ENCODE measurements around the gene NEK2. TPM values are rescaled to one million over a fixed set of nuclear protein-coding genes. Genes with fewer than 3 reads are reported as not detected.
"Not testable (repeated sequence)": the region's sequence is repeated elsewhere in the genome, so short reads cannot be mapped to it uniquely, and the experiment has no call there.

The NEK2 gene
- total RNA-seq, 1 donor from 2014 or later = 3.1 TPM

DNA sequence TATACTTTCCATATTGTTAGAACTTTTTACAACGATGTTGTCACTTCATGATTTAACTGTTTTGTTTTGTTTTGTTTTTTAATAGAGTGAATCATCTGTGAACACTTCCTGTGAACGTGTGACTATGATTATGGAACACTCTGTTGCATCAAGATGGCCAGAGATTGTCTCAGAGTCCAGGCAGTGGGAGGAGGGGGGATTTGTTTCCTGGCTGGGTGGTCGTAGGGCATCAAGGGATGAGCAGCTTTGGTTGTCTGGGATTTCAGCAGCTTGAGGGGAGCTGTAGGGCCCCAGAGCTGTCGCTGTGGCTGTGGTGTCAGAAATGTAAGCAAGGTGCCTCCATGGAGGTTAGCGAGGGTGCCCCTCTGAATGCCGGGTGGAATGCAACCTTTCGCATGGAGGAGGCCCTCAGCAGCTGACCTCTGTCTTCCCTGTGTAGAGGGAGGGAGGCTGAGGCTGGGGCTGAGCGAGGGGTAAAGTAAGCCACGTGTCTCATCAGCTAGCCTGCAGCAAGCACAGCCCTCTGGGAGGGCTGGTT, 21.4 kb downstream of the NEK2 start:
- peaks cover 0 to 6% (median 0%) of the 10 kb centered on the region in 3 donors for H3K27me3 ChIP-seq (ENCODE audit: control insufficient read depth in 3 of 3, insufficient read depth in 3 of 3, low read length in 3 of 3)
- peaks cover 0 to 3% (median 2%) of the 10 kb centered on the region in 3 donors for H3K4me1 ChIP-seq (ENCODE audit: control insufficient read depth in 3 of 3, insufficient read depth in 3 of 3, low read length in 3 of 3)
- H3K9ac ChIP-seq (ENCODE audit: low read depth in 1 of 3, low read length in 3 of 3) = no peak overlapping the region
- no peaks in the 10 kb centered on the region for H3K9me3 ChIP-seq (ENCODE audit: control insufficient read depth in 3 of 3, low read length in 3 of 3)
- no peak overlapping the region for H3K4me3 ChIP-seq (ENCODE audit: low read length in 3 of 3)
- no peaks in the 10 kb centered on the region for H3K36me3 ChIP-seq (ENCODE audit: control insufficient read depth in 3 of 3, insufficient read depth in 3 of 3, low read length in 3 of 3)
- no peak overlapping the region for H3K27ac ChIP-seq (ENCODE audit: low read depth, low read length)

DNA sequence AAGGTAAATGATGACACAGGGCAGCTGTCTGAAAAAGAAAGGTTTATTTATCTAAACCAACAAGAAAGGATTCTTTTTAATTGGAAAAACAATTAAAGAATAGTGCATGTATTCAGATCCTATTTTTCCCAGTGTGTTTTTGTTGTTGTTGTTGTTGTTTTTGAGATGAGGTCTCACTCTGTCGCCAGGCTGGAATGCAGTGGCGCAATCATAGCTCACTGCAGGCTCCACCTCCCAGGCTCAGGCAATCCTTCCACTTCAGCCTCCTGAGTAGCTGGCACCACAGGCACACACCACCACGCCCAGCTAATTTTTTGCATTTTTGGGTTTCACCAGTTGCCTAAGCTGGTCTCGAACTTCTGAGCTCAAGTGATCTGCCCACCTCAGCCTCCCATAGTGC, 22.1 kb downstream of the NEK2 start:
- no peaks in the 10 kb centered on the region for H3K9me3 ChIP-seq (ENCODE audit: control insufficient read depth in 3 of 3, low read length in 3 of 3)
- H3K36me3 ChIP-seq (ENCODE audit: control insufficient read depth in 3 of 3, insufficient read depth in 3 of 3, low read length in 3 of 3) = no peaks in the 10 kb centered on the region
- H3K4me3 ChIP-seq (ENCODE audit: low read length in 3 of 3) = no peak overlapping the region
- peaks cover 0 to 6% (median 0%) of the 10 kb centered on the region in 3 donors for H3K27me3 ChIP-seq (ENCODE audit: control insufficient read depth in 3 of 3, insufficient read depth in 3 of 3, low read length in 3 of 3)
- no peak overlapping the region for H3K27ac ChIP-seq (ENCODE audit: low read depth, low read length)
- H3K9ac ChIP-seq (ENCODE audit: low read depth in 1 of 3, low read length in 3 of 3) = no peak overlapping the region
- H3K4me1 ChIP-seq (ENCODE audit: control insufficient read depth in 3 of 3, insufficient read depth in 3 of 3, low read length in 3 of 3) = peaks cover 0 to 3% (median 2%) of the 10 kb centered on the region in 3 donors

DNA sequence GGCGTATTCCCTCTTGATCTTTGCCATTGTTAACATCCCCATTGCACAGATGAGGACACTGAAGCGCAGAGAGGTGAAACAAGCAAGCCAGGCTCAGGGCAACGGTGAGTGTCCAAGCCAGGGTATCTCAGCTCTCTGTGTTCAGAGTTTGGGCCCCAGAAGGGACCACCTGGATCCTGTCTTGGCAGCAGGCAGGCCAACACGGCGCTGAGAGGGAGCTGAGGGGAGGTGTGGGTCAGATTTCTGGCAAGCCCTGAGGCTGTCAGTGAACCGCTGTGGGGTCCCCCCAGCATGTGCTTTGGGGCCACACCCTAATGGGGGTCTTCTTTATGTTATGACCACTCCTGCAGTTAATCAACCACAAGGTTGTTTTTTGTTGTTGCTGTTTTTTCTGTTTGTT, 23.1 kb downstream of the NEK2 start:
- H3K27me3 ChIP-seq (ENCODE audit: control insufficient read depth in 3 of 3, insufficient read depth in 3 of 3, low read length in 3 of 3) = peaks cover 0 to 6% (median 0%) of the 10 kb centered on the region in 3 donors

DNA sequence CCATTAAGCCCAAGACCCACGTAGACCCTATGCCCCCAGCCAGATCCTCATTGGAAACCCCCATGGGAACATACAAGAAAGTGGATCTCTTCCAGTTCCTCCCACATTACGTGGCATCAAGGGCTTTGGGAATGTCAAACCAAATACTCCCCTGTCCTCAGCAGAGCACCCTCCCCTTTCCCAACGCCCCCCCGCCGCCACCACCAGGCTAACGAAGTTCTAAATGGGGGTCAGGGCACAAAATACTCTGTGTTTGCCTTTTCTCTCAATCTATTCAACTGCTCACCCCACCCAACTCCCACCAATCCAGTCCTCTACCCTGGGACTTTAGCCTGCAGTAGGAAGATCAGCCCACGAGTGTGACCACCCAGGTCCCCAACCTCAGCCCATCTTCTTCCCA, 24.5 kb downstream of the NEK2 start:
- no peak overlapping the region for H3K9ac ChIP-seq (ENCODE audit: low read depth in 1 of 3, low read length in 3 of 3)
- no peak overlapping the region for H3K27ac ChIP-seq (ENCODE audit: low read depth, low read length)
- H3K36me3 ChIP-seq (ENCODE audit: control insufficient read depth in 3 of 3, insufficient read depth in 3 of 3, low read length in 3 of 3) = no peaks in the 10 kb centered on the region
- peaks cover 0 to 6% (median 0%) of the 10 kb centered on the region in 3 donors for H3K27me3 ChIP-seq (ENCODE audit: control insufficient read depth in 3 of 3, insufficient read depth in 3 of 3, low read length in 3 of 3)
- no peak overlapping the region for H3K4me3 ChIP-seq (ENCODE audit: low read length in 3 of 3)
- H3K4me1 ChIP-seq (ENCODE audit: control insufficient read depth in 3 of 3, insufficient read depth in 3 of 3, low read length in 3 of 3) = peaks cover 0 to 3% (median 2%) of the 10 kb centered on the region in 3 donors
- H3K9me3 ChIP-seq (ENCODE audit: control insufficient read depth in 3 of 3, low read length in 3 of 3) = no peaks in the 10 kb centered on the region

More for the DNA sequence above, 23.1 kb downstream of the NEK2 start:
- Histone ChIP-seq H3K27ac (ENCODE audit: low read depth, low read length) (no peak overlapping the region), H3K36me3 (ENCODE audit: control insufficient read depth in 3 of 3, insufficient read depth in 3 of 3, low read length in 3 of 3) (no peaks in the 10 kb centered on the region), H3K9me3 (ENCODE audit: control insufficient read depth in 3 of 3, low read length in 3 of 3) (no peaks in the 10 kb centered on the region), H3K4me1 (ENCODE audit: control insufficient read depth in 3 of 3, insufficient read depth in 3 of 3, low read length in 3 of 3) (peaks cover 0 to 3% (median 2%) of the 10 kb centered on the region in 3 donors), H3K4me3 (ENCODE audit: low read length in 3 of 3) (no peak overlapping the region), H3K9ac (ENCODE audit: low read depth in 1 of 3, low read length in 3 of 3) (no peak overlapping the region)

DNA sequence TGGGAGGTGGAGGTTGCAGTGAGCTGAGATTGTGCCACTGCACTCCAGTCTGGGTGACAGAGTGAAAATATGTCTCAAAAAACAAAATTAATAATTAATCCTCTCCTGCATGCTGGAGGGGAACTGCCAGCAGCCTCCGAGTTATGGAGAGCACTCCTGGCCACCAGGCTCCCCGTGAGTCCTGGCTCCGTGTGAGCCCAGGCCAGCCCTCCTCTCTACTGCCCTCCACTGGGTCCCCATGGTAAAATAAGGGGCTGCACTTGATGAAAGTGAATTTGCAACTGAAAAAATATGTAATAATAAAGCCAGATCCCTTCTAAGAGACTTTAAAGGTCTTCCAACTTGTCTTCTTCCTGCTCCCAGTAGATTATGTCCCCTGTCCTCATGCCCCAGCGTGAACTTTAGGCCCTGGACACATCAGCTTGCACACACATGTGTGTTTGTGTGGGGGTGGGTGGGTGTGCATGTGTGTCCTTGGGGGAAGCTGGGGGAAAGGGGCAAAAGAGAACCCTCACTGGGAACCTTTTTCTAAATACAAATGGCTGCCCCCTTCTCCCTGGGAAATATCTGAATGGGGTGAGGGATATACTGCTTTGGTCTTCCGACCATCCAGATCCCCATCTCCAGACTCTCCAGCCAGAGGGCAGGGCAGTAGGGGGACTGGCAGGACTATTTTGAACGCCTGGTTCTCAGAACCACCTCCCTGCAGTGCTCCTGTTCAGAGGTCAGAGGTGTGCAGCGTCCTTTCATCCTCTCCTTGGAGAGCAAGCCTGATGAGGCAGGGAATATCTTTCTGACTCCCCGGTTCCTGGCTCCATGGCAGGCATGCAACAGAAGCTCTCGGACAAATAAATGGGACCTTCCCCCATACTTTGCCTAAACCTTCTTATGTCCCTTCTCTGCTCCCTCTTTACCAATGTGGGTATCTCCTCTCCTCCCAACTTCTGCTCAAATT, 26.2 kb downstream of the NEK2 start:
- Histone ChIP-seq H3K27ac (ENCODE audit: low read depth, low read length) (no peak overlapping the region), H3K4me1 (ENCODE audit: control insufficient read depth in 3 of 3, insufficient read depth in 3 of 3, low read length in 3 of 3) (no peaks in the 10 kb centered on the region), H3K4me3 (ENCODE audit: low read length in 3 of 3) (no peak overlapping the region), H3K9me3 (ENCODE audit: control insufficient read depth in 3 of 3, low read length in 3 of 3) (no peaks in the 10 kb centered on the region), H3K27me3 (ENCODE audit: control insufficient read depth in 3 of 3, insufficient read depth in 3 of 3, low read length in 3 of 3) (peaks cover 0 to 3% (median 0%) of the 10 kb centered on the region in 3 donors), H3K36me3 (ENCODE audit: control insufficient read depth in 3 of 3, insufficient read depth in 3 of 3, low read length in 3 of 3) (no peaks in the 10 kb centered on the region), H3K9ac (ENCODE audit: low read depth in 1 of 3, low read length in 3 of 3) (no peak overlapping the region)

DNA sequence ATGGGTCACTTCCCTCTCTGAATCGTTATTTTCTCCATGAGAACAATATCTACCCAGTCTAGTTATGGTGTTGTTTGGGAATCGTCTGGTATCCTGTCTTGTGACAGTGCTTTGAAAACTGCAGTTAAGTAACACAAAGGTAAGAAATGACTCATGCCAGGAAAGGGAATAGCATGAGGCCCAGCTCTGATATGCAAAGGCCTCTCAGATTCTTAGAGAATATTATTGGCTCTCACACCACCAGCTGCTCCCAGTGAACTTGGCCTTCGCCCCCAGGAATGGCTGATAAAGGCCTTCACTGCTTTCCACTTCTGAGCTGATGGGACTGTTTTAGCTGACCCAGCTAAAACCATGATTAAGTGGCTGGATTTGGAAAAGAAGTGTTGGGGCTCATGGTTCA, 27.1 kb downstream of the NEK2 start:
- Histone ChIP-seq H3K27ac (ENCODE audit: low read depth, low read length) (no peak overlapping the region), H3K9ac (ENCODE audit: low read depth in 1 of 3, low read length in 3 of 3) (no peak overlapping the region), H3K4me1 (ENCODE audit: control insufficient read depth in 3 of 3, insufficient read depth in 3 of 3, low read length in 3 of 3) (peaks cover 4 to 6% (median 4%) of the 10 kb centered on the region in 3 donors), H3K36me3 (ENCODE audit: control insufficient read depth in 3 of 3, insufficient read depth in 3 of 3, low read length in 3 of 3) (no peaks in the 10 kb centered on the region), H3K4me3 (ENCODE audit: low read length in 3 of 3) (no peak overlapping the region), H3K27me3 (ENCODE audit: control insufficient read depth in 3 of 3, insufficient read depth in 3 of 3, low read length in 3 of 3) (no peaks in the 10 kb centered on the region), H3K9me3 (ENCODE audit: control insufficient read depth in 3 of 3, low read length in 3 of 3) (no peaks in the 10 kb centered on the region)

DNA sequence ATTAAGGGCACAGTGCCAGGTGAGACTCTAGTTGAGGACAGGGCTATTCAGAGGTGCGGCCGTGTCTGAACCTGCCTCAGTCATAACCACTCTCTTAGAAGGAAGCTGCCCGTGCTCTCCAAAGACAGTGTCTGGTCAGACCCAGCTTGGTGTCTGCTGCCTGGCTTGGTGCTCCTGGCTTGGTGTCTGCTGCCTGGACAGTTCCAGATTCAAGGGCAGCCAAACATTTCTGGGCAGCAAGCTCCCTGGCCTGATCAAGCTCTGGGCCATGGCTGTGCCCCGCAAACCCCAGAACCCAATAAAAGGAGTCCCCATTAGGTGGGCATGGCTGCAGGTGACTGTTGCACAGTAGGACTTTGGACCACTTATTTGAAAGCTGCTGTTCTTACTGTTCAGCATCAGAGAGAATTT, 27.7 kb downstream of the NEK2 start:
- H3K36me3 ChIP-seq (ENCODE audit: control insufficient read depth in 3 of 3, insufficient read depth in 3 of 3, low read length in 3 of 3) = no peaks in the 10 kb centered on the region
- no peak overlapping the region for H3K27ac ChIP-seq (ENCODE audit: low read depth, low read length)
- no peaks in the 10 kb centered on the region for H3K27me3 ChIP-seq (ENCODE audit: control insufficient read depth in 3 of 3, insufficient read depth in 3 of 3, low read length in 3 of 3)
- H3K4me3 ChIP-seq (ENCODE audit: low read length in 3 of 3) = no peak overlapping the region
- H3K4me1 ChIP-seq (ENCODE audit: control insufficient read depth in 3 of 3, insufficient read depth in 3 of 3, low read length in 3 of 3) = peaks cover 4 to 6% (median 4%) of the 10 kb centered on the region in 3 donors
- H3K9me3 ChIP-seq (ENCODE audit: control insufficient read depth in 3 of 3, low read length in 3 of 3) = no peaks in the 10 kb centered on the region
- H3K9ac ChIP-seq (ENCODE audit: low read depth in 1 of 3, low read length in 3 of 3) = no peak overlapping the region

DNA sequence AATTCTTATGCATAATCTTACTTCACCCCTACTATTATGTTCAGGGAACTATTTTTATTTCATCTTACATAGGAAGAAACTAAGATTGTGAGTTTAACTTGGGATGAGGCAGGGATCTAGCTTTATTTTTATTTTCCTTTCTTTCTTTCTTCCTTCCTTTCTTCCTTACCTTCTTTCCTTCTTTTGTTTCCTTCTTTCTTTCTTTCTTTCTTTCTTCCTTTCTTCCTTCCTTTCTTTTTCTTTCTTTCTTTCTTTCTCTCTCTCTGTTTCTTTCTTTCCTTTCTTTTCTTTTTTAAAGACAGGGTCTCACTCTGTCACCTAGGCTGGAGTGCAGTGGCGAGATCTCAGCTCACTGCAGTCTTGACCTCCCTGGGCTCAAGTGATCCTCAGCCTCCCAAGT, 28.9 kb downstream of the NEK2 start:
- no peaks in the 10 kb centered on the region for H3K27me3 ChIP-seq (ENCODE audit: control insufficient read depth in 3 of 3, insufficient read depth in 3 of 3, low read length in 3 of 3)
- H3K27ac ChIP-seq (ENCODE audit: low read depth, low read length) = no peak overlapping the region
- no peaks in the 10 kb centered on the region for H3K9me3 ChIP-seq (ENCODE audit: control insufficient read depth in 3 of 3, low read length in 3 of 3)
- H3K9ac ChIP-seq (ENCODE audit: low read depth in 1 of 3, low read length in 3 of 3) = no peak overlapping the region
- peaks cover 4 to 6% (median 4%) of the 10 kb centered on the region in 3 donors for H3K4me1 ChIP-seq (ENCODE audit: control insufficient read depth in 3 of 3, insufficient read depth in 3 of 3, low read length in 3 of 3)
- H3K36me3 ChIP-seq (ENCODE audit: control insufficient read depth in 3 of 3, insufficient read depth in 3 of 3, low read length in 3 of 3) = no peaks in the 10 kb centered on the region
- H3K4me3 ChIP-seq (ENCODE audit: low read length in 3 of 3) = no peak overlapping the region

DNA sequence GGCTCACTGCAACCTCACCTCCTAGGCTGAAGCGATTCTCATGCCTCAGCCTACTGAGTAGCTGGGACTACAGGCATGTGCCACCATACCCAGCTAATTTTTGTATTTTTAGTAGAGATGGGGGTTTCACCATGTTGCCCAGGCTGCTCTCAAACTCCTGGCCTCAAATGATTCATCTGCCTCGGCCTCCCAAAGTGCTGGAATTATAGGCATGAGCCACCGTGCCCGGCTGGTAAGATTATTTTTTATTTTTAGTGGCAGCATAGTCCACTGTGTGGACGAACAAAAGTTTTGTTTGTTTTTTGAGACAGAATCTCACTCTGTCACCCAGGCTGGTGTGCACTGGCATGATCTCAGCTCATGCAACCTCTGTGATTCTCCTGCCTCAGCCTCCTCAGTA, 29.8 kb downstream of the NEK2 start:
- H3K36me3 ChIP-seq (ENCODE audit: control insufficient read depth in 3 of 3, insufficient read depth in 3 of 3, low read length in 3 of 3); H3K4me1 ChIP-seq (ENCODE audit: control insufficient read depth in 3 of 3, insufficient read depth in 3 of 3, low read length in 3 of 3); H3K9me3 ChIP-seq (ENCODE audit: control insufficient read depth in 3 of 3, low read length in 3 of 3); H3K27ac ChIP-seq (ENCODE audit: low read depth, low read length); H3K9ac ChIP-seq (ENCODE audit: low read depth in 1 of 3, low read length in 3 of 3); H3K4me3 ChIP-seq (ENCODE audit: low read length in 3 of 3); H3K27me3 ChIP-seq (ENCODE audit: control insufficient read depth in 3 of 3, insufficient read depth in 3 of 3, low read length in 3 of 3): not testable (repeated sequence)

DNA sequence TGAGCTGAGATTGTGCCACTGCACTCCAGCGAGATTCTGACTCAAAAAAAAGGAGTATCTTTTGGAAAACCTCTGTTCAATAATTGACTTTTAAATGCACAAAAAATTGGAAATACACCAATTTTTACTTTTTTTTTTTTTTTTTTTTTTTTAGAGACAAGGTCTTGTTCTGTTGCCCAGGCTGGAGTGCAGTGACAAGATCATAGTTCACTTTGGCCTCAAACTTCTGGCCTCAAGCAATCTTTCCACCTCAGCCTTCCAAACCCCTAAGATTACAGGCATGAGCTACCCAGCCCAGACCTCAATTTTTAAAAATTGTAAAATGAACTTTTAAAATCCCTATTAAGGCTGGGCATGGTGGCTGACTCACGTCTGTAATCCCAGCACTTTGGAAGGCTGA, 30.8 kb downstream of the NEK2 start:
- Histone ChIP-seq H3K27me3 (ENCODE audit: control insufficient read depth in 3 of 3, insufficient read depth in 3 of 3, low read length in 3 of 3) (no peaks in the 10 kb centered on the region), H3K27ac (ENCODE audit: low read depth, low read length) (no peak overlapping the region), H3K9ac (ENCODE audit: low read depth in 1 of 3, low read length in 3 of 3) (no peak overlapping the region), H3K4me1 (ENCODE audit: control insufficient read depth in 3 of 3, insufficient read depth in 3 of 3, low read length in 3 of 3) (peaks cover 4 to 6% (median 4%) of the 10 kb centered on the region in 3 donors), H3K4me3 (ENCODE audit: low read length in 3 of 3) (no peak overlapping the region), H3K36me3 (ENCODE audit: control insufficient read depth in 3 of 3, insufficient read depth in 3 of 3, low read length in 3 of 3) (no peaks in the 10 kb centered on the region), H3K9me3 (ENCODE audit: control insufficient read depth in 3 of 3, low read length in 3 of 3) (no peaks in the 10 kb centered on the region)

Measured in skeletal muscle tissue (tissue), 4 donors.